HG02884 (cell line): ENCODE results near the gene TMEM116.
"Not testable (repeated sequence)": the region's sequence is repeated elsewhere in the genome, so short reads cannot be mapped to it uniquely, and the experiment has no call there.

Experiments
- ATAC-seq: cut with Tn5 transposase; IDR thresholded peaks from one replicate; pipeline ENCODE4 v1.9.1; 2021; ENCODE audit warnings: mild to moderate bottlenecking, moderate library complexity; ENCODE audit not compliant: unreplicated experiment

Gene TMEM116

DNA sequence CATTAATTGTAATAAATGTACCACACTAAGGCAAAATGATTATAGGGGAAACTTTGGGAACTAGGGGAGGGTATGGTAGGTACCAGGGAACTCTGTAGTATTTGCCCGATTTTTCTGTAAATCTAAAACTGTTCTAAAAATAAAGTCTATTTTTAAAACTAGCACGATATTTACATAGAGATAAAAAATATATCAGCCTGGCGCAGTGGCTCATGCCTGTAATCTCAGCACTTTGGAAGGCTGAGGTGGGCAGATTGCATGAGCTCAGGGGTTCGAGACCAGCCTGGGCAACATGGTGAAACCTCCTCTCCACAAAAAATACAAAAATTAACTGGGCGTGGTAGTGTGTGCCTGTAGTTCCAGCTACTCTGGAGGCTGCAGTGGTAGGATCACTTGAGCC, 32.4 kb downstream of the TMEM116 start:
- no peak for ATAC-seq

DNA sequence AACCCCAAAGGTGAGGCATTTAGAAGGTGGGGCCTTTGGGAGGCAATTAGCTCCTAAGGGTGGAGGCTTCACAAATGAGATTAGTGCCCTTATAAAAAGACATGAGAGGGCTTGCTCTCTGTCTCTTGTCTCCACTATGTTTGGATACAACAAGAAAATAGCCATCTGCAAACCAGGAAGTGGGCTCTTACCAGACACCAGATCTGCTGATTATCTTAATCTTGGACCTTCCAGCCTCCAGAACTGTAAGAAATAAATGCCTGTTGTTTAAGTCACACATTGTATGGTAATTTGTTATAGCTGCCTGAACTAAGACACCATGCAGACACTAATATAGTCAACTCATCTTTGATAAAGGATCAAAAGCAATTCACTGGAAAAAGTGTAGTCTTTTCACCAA, 34.4 kb downstream of the TMEM116 start:
- ATAC-seq: no peak

DNA sequence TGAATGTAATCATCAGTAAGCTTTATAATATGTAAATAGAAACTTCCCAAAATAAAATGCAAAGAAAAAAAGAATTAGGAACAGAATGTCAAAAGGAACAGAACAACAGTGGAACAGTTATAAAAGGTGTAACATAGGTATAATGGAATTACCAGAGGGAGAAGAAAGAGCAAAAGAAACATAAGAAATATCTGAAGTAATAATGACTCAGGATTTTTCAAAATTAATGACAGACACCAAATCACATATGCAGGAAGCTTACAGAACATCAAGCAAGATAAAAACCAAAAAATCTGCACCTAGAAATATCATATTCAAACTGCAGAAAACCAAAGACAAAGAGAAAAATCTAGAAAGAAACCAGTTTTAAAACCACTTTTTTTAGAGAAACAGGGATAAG, 36.1 kb downstream of the TMEM116 start:
- ATAC-seq: no peak

DNA sequence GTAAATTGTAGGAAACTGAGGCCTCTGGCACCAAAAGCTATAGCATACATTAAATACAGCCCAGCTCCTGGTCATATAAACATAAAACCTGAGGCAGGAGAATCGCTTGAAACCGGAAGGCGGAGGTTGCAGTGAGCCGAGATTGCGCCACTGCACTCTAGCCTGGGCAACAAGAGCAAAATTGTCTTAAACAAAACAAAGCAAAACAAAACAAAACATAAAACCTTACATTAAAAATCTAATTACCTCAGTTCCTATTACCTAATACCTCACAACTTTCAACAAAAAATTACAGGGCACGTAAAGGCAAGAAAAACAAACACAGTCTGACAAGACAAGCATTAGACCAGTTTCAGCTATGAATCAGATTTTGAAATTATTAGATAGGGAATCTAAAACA, 36.7 kb downstream of the TMEM116 start:
- no peak for ATAC-seq

DNA sequence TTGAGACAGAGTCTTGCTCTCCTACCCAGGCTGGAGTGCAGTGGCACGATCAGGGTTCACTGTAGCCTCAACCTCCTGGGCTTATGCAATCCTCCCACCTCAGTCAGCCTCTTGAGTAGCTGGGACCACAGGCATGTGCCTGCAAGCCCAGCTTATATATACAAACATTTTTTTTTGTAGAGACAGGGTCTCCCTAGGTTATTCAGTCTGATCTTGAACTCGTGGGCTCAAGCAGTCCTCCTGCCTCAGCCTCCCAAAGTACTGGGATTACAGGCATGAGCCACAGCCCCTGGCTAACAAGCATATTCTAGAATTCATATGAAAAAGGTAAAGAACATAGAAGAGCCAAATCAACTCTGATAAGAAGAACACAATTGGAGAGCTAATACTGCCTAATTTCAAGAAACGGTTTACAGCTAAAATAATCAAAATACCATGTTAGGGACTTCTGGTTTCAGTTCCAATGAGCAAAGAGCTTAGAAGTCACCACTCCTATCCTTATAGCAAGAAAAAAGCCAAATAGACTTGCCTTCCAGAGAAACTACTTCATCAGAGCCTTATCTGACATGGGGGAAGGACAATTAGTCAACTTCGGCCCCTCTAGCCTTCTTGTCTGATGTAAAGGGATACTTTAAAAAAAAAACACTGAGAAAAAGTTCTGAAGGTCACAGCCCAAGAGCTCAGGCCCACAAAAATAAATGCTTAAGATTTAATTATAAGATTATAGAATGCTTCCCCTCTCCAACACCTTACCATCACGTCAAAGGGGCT, 37.6 kb downstream of the TMEM116 start:
- no peak for ATAC-seq

DNA sequence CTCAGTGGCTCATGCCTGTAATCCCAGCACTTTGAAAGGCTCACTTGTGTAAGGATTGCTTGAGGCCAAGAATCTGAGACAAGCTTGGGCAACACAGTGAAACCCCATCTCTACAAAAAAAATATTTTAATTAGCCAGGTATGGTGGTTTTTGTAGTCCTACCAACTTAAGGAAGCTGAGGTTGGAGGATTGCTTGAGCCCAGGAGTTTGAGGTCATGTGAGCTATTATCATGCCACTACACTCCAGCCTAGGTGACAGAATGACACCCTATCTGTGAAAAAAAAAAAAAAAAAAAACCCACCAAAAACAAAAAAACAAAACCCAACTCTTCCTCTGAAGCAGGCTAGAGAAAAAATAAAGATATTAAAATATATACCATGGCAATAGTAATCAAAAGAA, 41.2 kb downstream of the TMEM116 start:
- ATAC-seq: no peak

DNA sequence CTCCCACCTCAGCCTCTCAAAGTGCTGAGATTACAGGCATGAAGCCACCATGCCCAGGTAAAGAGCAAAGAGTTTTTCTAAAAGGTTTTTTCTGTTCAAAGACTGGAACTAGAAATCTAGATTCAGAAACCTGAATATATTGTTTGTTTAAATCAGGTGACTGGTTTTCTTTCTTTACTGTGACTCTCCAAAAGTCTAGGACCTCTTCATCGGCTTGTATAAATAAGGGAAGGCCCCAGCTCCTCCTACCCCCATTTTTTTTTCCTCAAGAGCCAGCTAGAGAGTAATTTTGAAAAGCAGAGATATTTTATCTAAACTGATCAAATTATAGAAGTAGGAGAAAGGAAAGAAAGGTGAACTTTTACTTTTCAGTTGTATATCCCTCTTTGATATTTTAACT, 48.0 kb downstream of the TMEM116 start:
- ATAC-seq: no peak

DNA sequence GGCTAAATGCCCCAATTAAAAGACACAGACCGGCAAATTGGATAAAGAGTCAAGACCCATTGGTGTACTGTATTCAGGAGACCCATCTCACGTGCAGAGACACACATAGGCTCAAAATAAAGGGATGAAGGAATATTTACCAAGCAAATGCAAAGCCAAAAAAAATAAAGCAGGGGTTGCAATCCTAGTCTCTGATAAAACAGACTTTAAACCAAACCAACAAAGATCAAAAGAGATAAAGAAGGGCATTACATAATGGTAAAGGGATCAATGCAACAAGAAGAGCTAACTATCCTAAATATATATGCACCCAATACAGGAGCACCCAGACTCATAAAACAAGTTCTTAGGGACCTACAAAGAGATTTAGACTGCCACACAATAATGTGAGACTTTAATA, 53.4 kb downstream of the TMEM116 start:
- ATAC-seq: not testable (repeated sequence)

DNA sequence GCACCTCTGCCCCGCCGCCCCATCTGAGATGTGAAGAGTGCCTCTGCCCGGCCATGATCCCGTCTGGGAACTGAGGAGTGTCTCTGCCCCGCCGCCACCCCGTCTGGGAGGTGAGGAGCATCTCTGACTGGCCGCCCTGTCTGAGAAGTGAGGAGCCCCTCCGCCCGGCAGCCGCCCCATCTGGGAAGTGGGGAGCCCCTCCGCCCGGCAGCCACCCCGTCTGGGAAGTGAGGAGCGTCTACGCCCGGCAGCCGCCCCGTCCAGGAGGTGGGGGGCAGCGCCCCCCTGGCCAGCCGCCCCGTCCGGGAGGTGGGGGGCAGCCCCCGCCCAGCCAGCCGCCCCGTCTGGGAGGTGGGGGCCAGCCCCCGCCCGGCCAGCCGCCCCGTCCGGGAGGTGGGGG, 55.7 kb downstream of the TMEM116 start:
- ATAC-seq: not testable (repeated sequence)

DNA sequence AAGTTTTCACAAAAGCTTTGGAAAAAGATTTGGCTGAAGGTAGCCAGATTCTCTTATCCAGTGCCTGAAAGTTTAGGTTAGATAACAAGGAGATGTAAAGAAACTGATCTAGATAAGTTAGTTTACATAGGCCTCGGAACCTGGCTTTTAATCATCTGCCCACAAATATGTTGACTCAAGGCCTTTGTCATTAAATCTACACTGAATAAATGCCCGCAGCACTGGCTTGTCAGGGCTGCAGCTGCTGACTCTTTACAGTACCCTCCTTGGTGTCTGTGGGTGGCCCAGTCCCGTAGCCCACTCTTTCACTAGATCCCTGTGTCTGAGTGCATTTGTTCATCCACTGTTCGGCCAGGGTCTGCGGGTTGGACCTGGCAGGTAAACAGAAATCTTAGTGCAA, 58.0 kb downstream of the TMEM116 start:
- no peak for ATAC-seq

DNA sequence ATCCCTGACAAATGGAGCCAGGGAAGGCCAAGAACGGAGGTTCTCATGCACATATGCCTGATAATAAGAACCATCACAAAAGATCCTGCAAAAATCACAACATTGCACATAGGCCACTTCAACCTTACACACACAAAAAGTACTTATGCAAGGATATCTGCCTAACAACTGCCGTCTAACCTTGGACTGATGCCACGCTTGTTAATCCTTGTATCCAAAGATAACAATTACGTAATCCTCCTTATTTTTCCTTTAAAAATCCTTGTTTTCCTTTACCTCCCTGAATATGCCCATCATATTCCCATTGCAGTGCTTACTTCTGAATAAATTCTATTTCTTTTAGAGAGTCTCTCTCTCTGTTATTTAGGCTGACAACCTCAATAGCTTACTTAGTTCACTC, 59.5 kb downstream of the TMEM116 start:
- no peak for ATAC-seq

DNA sequence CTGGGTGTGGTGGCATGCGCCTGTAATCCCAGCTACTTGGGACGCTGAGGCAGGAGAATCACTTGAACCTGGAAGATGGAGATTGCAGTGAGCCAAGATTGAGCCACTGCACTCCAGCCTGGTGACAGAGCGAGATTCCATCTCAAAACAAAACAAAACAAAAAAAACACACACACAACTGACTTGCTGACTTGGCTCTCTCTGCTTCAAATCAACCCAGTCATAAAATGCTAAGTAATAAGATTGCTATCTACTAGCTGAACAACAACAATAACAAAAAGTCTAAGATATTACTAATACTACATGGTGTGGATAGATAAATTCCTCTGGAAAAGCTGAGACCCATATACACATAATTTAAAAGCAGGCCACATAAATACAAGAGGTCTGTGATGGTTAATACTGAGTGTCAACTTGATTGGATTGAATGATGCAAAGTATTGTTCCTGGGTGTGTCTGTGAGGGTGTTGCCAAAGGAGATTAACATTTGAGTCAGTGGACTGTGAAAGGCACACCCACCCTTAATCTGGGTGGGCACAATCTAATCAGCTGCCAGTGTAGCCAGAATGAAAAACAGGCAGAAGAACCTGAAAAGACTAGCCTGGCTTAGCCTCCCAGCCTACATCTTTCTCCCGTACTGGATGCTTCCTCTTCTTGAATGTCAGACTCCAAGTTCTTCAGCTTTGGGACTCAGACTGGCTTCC, 60.7 kb downstream of the TMEM116 start:
- not testable (repeated sequence) for ATAC-seq

DNA sequence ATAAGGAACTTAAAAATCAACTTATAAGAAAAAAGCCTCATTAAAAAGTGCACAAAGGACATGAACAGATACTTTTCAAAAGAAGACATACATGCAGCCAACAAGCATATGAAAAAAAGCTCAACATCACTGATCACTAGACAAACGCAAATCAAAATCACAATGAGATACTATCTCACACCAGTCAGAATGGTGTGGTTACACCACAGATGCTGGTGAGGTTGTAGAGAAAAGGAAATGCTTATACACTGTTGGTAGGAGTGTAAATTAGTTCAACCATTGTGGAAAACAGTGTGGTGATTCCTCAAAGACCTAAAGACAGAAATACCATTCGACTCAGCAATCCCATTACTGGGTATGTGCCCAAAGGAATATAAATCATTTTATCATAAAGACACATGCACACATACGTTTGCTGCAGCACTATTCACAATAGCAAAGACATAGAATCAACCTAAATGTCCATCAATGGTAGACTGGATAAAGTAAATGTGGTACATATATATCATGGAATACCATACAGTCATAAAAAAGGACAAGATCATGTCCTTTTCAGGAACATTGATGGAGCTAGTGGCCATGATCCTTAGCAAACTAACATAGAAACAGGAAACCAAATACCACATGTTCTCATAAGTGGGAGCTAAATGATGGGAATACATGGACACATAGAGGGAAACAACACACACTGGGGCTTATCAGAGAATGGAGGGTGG, 61.8 kb downstream of the TMEM116 start:
- ATAC-seq: not testable (repeated sequence)

DNA sequence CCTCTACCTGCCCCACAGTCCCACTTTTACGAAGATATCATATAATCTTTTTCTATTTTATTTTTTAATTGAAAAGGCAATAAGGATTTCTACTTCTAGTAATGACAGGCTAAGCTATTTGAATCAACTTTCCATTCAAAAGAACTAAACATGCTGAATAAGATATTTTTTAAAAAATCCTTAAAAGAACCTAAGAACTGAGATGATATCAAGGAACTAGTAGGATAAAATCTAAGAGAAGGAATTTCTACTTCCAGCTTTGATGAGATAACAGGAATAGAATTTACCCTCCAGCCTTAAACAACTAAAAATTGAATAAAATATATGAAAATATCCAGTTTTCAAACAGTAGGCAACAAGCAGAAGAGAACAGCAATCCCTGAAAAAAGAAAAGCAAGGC, 69.0 kb downstream of the TMEM116 start:
- no peak for ATAC-seq

DNA sequence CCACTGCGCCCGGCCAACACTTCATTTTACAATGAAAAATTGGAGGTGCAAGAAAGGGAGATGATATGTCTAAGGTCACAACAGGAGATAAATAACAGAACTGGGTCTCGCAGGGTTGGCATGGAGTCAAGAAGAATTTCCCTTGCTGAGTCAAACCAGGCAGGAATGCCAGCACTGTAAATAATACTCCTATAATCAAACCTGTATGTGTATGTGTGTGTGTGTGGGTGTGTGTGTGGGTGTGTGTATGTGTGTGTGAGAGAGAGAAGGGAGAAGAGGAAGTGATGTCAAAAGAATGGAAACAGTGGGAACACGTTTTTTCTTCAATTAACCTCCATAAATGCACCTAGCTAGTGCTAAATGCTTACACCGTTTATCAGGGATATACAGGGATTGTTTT, 70.4 kb downstream of the TMEM116 start:
- no peak for ATAC-seq

DNA sequence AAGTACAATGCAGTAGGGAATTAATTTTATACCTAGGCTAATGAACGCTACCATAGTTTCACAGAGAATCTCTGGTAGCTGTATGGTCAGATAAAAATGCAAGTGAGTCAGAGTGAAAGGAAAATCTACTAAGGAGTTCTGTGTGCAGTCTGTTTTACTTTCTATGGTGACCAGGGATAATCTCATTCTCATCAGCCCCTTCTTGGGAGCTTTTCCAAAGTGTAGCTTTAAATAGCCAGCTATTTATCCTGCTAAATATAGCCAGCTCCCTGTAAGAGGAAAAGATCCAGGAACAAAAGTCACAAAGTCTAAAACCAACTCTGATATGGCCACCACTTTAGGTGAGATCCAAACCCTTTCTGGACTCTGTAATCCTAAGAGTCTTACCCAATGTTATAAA, 75.5 kb downstream of the TMEM116 start:
- no peak for ATAC-seq

DNA sequence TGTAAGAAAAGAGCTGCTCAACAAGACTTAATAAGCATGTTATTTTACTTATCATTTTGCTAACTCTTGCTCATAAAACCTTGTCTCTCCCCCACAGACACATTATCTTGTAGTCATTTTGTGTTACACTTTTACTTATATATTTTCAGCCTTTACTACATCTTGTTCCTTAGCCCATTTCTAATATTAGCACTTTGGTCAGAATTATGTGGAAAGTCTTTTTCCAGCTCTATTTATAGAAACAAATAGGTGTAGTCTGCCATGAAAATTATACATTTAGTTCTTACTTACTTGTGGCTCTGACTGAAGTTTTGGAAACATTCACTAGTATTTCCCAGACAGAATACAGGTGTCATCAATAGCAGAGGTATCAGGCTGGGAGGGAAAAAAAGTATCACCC, 76.1 kb downstream of the TMEM116 start:
- no peak for ATAC-seq

DNA sequence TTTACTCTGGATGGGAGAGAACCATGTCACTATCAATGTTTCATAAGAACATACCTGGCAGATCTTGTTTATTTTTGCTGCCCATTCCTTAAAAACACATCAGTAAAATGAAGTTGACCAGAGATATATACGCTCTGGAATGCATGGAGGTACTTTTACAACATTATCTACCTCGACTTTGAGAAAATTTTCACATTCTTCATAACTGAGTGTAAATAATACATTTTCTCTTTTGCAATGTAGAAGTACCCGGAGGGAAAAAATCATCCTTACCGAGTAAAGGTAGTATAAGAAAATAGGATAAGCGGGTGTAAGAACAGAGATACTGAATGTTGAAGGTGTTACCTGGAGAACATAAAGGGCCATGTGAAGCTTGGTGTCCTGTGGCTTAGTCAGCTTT, 80.7 kb downstream of the TMEM116 start:
- no peak for ATAC-seq

DNA sequence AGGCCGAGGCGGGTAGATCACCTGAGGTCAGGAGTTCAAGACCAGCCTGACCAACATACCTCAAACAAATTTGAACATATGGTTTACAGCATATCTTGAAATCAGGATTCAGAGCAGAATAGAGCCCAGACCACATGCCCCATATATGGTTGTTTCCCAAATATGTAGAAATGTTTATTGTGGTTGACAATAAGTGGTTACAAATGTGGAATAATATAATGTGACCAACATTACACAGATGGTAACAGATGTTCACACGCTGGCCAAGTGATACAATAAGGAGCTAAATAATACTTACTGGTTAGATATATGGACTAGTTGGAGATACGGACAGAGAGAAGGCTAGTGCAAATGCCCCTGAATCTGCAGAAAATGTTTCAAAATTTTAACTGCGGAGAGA, 85.6 kb downstream of the TMEM116 start:
- no peak for ATAC-seq

DNA sequence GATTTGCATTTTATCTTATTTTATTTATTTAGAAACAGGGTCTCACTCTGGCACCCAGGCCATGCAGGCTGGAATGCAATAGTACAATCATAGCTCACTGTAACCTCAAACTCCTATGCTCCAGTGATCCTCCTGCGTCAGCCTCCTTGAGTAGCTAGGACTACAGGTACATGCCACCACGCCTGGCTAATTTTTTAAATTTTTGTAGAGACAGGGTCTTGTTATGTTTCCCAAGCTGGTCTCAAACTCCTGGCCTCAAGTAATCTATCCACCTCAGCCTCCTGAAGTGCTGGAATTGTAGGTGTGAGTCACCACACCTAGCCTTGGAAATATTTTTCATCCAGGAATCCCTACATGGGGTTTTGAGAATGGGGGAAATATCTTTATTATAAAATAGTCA, 86.3 kb downstream of the TMEM116 start:
- ATAC-seq: no peak

DNA sequence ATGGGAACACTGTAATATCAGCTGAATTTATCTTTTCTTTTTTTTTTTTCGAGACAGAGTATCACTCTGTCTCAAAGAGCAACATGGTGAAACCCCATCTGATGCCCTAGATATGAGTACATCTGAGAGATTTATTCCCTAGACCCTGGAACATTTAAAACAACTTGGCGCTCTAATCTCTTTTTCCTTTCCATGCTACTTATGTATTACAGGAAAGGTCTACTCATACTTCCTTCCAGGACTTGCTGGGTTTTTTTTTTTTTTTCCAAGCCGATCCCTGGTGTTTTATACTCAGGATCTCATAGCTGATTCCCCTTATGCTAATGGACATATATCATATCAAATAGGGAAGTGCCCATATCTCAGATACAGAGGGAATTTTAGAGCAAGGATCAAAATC, 87.8 kb downstream of the TMEM116 start:
- ATAC-seq: no peak

DNA sequence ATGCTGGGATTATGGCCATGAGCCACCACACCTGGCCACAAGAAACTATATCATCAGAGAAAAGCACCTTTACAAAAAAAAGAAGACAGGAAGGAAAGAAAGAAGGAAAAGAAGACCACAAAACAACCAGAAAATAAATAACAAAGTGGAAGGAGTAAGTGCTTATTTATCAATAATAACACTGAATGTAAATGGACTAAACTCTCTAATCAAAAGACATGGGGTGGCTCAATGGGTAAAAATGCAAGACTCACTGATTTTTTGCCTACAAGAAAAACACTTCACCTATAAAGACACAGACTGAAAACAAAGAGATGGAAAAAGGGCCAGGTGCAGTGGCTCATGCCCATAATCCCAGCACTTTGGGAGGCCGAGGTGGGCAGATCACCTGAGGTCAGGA, 105.2 kb downstream of the TMEM116 start:
- ATAC-seq: no peak
